PC-3 (cell line): ENCODE results near the gene ARHGEF25.

ENCODE experiments used
- EZH2 ChIP-seq: fragments of 300-600 bp; sonication (generic); IDR thresholded peaks from one replicate; pipeline ENCODE4 v1.6.1; 2017; ENCODE audit warnings: antibody characterized with exemption, mild to moderate bottlenecking, low read length; ENCODE audit not compliant: unreplicated experiment
- EZH2phosphoT487 ChIP-seq: fragments of 300-600 bp; sonication (generic); IDR thresholded peaks from 2 replicates; pipeline ENCODE4 v1.6.1; 2018; ENCODE audit warnings: mild to moderate bottlenecking, antibody characterized with exemption, low read length, borderline replicate concordance
- TF ChIP-seq, protein P1 (sequence below): fragments of 300-600 bp; sonication (generic); conservative IDR thresholded peaks from 2 replicates; pipeline ENCODE4 v1.5.1; 2017; ENCODE audit warnings: antibody characterized with exemption, low read depth, mild to moderate bottlenecking, low read length

GRCh38 chr12:57614948-57615500 lies 3.8 kb downstream of the ARHGEF25 start:
- TF ChIP-seq, protein P1, sequence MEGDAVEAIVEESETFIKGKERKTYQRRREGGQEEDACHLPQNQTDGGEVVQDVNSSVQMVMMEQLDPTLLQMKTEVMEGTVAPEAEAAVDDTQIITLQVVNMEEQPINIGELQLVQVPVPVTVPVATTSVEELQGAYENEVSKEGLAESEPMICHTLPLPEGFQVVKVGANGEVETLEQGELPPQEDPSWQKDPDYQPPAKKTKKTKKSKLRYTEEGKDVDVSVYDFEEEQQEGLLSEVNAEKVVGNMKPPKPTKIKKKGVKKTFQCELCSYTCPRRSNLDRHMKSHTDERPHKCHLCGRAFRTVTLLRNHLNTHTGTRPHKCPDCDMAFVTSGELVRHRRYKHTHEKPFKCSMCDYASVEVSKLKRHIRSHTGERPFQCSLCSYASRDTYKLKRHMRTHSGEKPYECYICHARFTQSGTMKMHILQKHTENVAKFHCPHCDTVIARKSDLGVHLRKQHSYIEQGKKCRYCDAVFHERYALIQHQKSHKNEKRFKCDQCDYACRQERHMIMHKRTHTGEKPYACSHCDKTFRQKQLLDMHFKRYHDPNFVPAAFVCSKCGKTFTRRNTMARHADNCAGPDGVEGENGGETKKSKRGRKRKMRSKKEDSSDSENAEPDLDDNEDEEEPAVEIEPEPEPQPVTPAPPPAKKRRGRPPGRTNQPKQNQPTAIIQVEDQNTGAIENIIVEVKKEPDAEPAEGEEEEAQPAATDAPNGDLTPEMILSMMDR: no peak
- no peak for TF ChIP-seq EZH2phosphoT487
- no peak for TF ChIP-seq EZH2
